ENCODE measurements around the gene FGF2. TPM values are rescaled to one million over a fixed set of nuclear protein-coding genes. Genes with fewer than 3 reads are reported as not detected.

FGF2 gene
- polyA plus RNA-seq, 5 donors = 5.7 to 9.1 (median 6.8) TPM

DNA sequence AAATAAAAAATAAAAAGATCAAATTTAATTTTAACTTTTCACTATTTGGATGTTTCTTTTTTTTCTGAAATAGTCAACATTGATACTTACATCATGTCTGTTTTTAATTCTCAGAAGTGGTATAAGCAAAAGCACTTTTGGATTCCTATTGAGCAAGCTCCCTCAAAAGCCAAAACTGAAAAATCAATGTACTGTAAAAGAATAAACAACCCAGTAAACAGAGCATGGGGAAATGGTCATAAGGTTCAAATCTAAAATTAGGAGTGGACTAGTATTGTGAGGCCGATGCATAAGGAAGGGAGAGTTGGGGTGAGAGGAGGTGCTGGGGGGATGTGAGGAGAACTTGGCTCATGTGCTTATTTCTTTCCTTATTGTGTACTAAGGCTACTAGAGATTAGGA, 57.9 kb downstream of the FGF2 start:
- DNase-seq = no peak

DNA sequence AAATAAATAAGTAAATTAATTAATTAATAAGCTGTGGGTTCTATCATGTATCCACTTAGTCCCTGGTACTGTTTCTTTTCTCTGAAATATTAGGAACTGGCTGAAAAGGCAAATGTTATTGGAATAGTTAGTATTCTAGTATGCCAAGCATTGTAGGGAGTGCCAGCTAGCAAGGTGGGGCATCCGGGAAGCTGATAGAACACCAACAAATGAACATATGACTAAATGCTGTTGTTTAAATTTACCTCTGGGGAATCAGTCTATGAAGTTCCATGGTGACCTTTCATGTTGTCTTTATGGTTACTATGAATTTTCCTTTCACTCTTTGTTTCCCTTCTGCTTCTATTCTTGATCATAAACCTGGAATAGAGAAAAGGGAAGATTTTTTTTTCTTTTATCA, 63.1 kb downstream of the FGF2 start:
- DNase-seq = no peak

DNA sequence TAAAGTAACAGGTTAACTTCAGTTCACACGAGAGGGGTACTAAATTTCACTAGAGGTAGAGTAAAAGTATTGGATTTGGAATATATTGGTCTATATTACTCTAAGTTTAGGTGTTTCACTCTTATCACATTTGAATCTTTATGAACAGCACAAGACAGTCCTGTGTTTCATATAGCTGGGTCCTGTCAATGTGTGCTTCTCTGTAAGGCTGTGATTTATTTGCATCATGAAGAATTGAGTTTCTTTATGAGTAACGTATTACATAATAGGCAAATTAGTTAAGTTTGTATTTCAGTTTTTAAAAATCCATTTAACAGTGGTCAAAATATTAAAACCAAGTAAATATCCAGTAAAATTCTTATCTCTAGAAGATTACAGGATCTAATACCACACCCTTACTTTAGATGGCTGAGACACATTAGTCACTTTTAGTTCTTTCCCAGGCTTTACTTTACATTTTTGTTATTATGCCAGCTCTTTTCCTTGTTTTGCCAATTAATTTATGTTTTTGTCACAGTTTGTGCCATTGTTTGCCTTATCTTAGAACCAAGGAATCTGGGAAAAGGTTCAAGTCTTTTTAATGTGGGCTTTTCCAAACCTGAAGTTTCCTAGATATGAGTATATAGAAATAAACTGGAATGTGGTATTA, 63.6 kb downstream of the FGF2 start:
- no peak for DNase-seq

DNA sequence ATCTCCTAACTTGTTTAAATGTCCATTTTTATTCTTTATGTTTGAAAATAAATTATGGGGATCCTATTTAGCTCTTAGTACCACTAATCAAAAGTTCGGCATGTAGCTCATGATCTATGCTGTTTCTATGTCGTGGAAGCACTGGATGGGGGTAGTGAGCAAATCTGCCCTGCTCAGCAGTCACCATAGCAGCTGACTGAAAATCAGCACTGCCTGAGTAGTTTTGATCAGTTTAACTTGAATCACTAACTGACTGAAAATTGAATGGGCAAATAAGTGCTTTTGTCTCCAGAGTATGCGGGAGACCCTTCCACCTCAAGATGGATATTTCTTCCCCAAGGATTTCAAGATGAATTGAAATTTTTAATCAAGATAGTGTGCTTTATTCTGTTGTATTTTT, 68.2 kb downstream of the FGF2 start:
- DNase-seq = no peak

DNA sequence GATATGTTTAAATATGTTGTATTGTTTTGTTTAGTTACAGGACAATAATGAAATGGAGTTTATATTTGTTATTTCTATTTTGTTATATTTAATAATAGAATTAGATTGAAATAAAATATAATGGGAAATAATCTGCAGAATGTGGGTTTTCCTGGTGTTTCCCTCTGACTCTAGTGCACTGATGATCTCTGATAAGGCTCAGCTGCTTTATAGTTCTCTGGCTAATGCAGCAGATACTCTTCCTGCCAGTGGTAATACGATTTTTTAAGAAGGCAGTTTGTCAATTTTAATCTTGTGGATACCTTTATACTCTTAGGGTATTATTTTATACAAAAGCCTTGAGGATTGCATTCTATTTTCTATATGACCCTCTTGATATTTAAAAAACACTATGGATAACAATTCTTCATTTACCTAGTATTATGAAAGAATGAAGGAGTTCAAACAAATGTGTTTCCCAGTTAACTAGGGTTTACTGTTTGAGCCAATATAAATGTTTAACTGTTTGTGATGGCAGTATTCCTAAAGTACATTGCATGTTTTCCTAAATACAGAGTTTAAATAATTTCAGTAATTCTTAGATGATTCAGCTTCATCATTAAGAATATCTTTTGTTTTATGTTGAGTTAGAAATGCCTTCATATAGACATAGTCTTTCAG, 68.8 kb downstream of the FGF2 start:
- no peak for DNase-seq

DNA sequence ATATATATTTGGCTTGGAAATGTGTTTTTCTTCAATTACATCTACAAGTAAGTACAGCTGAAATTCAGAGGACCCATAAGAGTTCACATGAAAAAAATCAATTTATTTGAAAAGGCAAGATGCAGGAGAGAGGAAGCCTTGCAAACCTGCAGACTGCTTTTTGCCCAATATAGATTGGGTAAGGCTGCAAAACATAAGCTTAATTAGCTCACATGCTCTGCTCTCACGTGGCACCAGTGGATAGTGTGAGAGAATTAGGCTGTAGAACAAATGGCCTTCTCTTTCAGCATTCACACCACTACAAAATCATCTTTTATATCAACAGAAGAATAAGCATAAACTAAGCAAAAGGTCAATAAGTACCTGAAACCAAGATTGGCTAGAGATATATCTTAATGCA, 69.6 kb downstream of the FGF2 start:
- no peak for DNase-seq

DNA sequence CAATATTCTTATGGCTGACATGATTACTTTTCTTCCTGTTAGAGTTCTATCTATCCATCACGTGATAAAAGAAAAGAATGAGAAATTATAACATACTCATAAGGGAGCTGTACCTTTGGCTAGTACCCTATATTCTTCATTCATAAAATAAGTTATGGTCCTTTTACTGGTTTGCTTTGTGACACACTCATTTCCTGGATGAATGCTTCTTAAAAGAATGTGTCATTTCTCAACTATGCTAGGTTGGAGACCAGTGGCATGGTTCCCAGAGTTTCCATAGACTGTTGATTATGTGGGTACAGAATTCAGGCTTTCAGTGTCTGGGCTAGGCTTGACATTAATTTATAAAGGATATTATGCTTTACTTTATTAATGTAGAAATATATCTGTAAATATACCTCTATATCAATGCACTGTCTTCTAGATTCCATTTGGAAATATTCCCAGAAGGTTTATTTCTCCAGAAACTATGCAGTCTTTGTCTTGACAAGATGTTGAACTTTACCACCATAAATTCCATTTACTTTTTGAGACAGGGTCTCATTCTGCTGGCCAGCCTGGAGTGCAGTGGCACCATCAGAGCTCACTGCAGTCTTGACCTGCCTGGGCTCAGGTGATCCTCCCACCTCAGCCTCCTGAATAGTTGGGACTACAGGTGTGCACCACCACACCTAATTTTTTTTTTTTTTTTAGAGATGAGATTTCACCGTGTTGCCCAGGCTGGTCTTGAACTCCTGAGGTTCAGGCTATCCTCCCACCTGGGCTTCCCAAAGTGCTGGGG, 71.9 kb downstream of the FGF2 start:
- DNase-seq = no peak

DNA sequence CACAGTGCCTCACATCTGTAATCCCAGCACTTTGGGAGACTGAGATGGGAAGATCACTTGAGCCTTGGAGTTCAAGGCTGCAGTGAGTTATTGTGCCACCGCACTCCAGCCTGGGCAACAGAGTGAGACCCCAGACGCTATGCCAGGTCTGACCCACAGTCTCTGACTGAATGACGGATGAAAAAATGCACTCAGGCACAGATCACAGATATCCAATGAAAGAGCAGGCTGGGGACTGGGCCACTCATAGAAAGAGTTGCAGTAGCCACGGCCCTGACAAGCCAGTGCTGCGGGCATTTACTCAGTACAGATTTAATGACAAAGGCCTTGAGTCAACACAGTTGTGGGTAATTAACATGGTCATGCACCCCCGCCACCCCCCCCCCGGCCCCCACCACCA, 73.1 kb downstream of the FGF2 start:
- DNase-seq = no peak

DNA sequence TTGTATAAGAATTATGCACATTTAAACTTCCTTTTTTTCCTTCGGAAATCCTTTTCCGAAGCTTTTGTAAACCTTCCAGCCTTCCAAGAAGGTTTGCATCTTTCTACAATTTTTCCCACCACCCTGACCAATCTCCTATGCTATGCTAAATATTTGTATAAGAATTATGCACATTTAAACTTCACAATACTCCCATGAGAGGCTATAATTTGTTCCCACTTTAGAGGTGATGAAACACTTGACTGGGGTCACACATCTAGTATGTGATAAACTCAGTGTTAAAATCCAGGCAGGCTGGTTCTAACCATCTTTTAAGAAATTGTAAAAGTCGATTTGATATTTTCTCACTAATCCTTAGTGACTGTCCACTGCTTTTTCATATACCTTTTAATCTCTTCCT, 73.7 kb downstream of the FGF2 start:
- DNase-seq = no peak

DNA sequence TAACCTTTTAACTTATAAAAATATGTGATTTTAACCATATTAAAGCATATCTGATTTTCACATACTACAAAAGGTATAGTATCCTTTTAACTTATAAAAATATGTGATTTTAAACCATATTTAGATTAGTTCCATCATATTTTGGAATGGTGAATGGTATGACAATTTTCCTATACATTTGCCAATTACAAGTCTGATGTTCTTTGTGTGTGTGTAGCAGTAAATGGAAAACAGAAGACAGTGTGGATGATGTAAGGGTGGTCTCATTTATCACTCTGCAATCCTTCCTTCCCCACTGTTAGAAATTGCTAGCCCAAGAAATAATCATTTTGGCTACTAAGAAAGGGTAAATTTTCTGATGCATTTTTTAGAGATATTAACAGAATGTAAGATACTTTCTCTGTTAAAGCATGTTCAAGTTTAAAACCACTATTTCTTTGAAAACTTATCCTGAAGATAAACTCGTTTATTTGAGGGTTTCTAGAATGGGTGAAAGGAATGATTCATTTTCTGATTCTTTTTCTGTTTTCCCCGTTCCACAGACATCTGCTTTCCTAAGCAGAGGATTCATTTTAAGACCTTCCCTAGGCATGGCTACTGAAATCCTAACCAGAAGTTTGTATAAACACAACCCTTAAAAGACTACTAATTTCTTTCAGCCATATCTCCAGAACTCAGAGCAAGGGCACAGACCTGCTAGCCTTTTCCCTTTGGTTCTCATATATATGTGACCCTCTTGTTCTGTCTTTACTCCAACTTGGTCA, 74.8 kb downstream of the FGF2 start:
- no peak for DNase-seq

DNA sequence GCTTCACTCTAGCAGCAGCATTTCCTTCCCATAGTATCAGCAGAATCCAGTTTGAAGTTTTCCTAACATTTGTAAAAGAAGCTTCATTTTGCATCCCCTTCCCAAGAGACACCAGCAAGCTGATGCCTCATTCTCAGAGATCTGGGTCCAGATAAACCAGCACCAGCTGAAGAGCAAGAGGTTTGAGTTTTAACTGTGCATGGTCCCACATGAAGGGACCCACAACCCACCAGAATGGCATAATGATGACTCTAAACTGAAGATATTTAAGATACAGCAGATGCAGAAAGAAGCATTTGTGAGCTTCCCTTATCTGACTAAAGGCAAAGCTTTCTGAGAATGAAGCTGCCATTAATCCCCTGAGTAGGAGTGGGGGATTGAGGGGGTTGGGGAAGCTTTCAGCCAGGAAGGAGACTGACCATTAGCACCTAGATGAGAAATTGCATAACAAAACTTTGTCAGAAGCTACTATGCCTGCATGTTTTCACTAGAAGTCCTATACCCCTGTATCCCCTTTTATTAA, 77.2 kb downstream of the FGF2 start:
- DNase-seq = no peak

DNA sequence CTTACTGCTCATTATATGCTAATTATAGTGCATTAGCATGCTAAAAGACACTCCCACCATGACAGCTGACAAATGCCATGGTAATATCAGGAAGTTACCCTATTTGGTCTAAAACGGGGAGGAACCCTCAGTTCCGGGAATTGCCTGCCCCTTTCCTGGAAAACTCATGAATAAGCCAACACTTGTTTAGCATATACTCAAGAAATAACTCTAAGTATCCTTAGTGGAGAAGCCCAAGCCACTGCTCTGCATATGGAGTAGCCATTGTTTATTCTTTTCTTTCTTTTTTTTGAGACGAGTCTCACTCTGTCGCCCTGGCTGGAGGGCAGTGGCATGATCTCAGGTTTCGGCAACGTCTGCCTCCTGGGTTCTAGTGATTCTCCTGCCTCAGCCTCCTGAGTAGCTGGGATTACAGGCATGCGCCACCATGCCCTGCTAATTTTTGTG, 80.3 kb downstream of the FGF2 start:
- DNase-seq = no peak

DNA sequence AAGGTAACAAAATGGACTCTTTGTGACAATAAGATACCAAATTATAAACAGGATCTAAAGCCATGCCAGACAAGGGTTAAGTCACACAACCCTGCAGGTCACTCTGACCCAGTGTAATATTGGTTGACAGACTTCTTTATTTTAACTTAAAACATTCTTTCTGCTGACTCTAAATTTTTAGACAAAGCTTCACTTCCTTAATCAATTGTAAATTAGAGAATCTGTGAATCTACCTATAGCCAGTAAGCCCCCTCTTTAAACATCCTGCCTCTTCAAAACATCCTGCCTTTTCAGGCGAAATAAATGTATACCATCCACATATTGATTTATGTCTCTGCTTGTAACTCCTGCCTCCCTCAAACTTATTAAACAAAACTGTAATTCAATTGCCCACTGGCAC, 81.6 kb downstream of the FGF2 start:
- DNase-seq = no peak

DNA sequence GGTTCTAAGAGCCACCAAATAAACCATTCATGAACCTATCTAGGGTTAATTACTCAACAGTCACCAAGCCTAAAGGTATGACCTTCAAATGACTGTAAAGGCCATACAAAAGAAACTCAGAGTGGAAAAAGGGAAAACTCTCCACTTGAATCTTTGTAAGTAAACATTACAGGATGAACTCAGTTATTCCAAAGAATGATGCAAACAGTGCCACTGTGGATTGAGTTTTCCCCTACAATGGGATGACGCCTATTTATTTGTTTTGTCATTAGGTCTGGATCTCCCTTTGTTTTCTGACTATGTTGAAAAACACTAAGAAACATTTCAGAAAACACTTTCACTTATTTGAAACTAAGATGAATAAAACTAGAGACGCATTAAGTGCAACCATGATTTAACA, 83.1 kb downstream of the FGF2 start:
- DNase-seq = no peak

DNA sequence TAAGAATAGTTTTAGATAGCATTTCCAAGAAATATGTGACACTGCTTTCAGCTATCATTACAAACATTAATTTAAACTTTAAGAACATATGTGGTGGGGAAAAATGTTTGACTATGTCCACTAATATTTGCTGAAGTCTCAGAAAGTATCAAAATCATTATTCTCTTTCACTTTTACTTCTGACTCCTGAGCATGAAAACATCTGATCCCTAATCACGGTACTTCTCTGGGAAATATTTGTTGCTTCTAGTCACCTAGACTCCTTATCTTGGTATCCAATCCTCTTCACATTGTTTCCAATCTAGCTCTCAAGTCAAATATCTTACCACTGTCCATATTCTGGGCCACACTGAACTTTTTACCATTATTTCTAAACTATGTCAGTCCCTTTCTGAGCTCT, 85.0 kb downstream of the FGF2 start:
- no peak for DNase-seq

DNA sequence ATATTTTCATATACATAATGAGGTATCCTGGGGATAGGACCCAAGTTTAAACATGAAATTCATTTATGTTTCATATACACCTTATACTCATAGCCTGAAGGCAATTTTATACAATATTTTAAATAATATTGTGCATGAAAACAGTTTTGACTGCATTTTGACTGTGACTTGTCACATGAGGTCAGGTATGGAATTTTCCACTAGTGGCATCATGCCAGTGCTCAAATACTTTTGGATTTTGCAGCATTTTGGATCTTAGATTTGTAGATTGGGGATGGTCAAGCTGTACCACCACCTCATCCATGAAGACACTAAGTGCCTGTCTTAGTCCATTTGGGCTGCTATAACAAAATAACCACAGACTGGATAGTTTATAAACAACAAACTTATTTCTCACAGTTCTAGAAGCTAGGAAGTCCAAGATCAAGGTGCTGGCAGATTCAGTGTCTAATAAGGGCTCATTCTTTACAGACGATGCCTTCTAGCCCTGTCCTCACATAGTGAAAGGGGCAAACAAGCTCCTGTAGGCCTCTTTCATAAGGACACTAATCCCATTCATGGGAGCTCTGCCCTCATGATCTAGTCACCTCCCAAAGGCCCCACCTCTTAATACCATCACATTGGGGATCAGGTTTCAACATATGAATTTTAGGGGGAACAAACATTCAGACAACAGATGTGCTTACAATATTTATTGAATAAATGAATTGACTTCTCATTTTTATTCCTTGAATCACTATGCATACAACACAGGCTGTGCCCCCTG, 86.4 kb downstream of the FGF2 start:
- DNase-seq = no peak

DNA sequence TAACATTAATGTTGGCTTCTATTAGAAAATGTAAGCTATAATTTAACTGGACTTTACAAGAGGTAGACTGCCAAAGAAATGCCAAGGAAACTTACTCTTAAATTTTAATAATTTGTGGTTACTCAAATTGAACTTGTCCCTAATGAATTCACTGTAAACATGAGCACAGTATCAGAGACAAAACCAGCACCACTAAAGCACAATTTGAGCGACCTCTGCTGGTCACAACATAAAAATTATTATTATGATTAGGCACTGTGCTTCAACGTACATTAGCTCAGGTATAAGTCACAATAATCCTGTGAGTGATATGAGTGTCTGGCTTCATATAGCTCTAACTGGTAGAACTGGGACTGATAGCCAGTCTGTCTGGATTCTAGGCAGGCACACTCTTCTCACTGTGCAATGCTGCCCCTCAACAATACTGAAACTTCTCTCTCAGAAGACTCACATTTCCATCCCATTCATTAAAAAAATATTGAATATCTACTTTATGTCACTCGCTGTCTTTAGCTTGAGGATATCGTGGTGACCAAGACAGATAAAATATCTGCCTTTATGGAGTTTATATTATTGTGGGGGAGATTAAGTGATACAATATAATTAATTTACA, 87.8 kb downstream of the FGF2 start:
- peak in 1 of 2 donors; percentile 33 for DNase-seq

DNA sequence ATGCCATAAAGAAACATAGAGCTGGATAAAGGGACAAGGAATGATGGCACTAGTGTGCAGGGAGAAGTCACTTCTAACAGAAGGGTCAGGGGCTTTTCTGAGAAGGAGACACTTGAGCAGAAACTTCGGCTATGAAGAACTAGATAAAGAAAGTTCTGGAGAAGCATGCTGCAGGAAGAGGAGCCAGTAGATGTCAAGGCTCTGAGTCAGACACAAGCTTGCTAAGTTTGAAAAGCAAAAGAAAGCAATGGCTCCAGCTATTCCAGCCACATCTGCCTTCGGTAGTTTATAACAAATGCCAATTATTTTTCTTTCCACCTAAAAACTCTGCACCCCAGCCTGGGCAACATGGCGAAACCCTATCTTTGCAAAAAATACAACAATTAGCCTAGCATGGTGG, 88.3 kb downstream of the FGF2 start:
- DNase-seq = no peak

DNA sequence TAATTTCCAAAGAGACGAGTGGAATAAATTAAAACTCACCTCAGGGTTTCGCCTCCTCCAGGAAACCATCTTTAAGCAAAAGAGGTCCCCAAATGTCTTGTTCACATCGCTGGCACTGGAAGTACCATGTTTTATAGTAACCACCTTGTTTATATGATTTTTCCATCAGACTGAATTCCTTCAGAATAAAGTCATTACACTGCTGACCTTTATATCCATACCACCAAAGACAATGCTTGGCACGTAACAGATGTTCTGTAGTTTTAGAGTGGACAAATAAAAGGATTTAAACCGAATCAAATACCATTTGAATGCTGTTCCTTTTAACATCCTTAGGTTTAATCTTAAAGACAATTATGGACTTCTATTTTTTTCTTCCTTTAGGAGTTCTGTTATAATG, 91.1 kb downstream of the FGF2 start:
- no peak for DNase-seq

DNA sequence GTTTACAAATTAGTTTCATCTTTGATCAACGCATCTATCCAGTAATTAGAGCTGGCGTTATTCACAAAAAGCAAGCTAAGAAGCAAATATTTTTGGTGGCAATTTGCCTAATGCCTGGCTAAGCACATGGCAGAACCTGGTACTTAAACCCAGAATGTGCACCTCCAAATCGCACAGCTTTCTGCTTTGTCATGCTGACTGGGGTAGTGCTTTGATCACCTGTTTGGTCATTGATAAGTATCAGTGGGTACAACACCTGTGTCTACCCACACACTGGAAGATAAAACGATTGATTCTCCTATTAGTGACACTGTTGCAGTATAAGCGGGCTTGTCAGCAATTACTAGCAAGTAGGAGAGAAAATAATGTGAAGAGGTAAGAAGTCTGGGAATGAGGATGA, 93.8 kb downstream of the FGF2 start:
- no peak for DNase-seq

DNA sequence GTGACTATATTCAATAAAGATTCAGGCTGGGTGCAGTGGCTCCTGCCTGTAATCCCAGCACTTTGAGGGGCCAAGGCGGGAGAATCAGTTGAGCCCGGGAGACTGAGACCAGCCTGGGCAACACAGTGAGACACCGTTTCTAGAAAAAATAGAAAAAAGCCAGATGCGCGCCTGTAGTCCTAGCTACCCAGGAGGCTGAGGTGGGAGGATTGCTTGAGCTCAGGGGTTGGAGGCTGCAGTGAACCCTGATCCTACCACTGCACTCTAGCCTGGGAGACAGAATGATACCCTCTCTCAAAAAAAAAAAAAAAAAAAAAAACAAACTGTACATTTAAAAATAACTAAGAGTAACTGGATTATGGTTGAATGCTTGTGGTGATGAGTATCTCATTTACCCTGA, 94.7 kb downstream of the FGF2 start:
- no peak for DNase-seq
